A172 (cell line): ENCODE results near the gene CNNM1. TPM values are rescaled to one million over a fixed set of nuclear protein-coding genes. Genes with fewer than 3 reads are reported as not detected.

Experiments
- DNase-seq: peaks from one replicate; pipeline ENCODE4 v3.0.0-alpha.2; 2015; ENCODE audit warnings: low spot score
- total RNA-seq: library from RNA; depleted of rRNA; stranded (reverse); fragments of >200 nt; shearing (Covaris generic); gene quantifications from 2 replicates; pipeline ENCODE4 v1.2.3, GENCODE V29; 2014; rRNA removed

The CNNM1 gene
- total RNA-seq = not detected in 2 replicates

DNA sequence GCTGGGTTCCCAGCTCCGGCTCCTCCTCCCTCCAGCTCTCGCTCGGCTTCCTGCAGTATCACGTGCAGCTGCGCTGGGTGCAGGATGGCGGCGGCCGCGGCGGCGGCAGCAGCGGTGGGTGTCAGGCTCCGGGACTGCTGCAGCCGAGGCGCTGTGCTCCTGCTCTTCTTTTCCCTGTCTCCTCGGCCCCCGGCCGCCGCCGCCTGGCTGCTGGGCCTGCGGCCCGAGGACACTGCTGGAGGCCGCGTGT, at the start of gene CNNM1:
TSS of gene CNNM1 (plus strand) at position 53 of the 250 bp plus-strand sequence. CDS start at position 85, 32 bp downstream.
- DNase-seq = no peak

DNA sequence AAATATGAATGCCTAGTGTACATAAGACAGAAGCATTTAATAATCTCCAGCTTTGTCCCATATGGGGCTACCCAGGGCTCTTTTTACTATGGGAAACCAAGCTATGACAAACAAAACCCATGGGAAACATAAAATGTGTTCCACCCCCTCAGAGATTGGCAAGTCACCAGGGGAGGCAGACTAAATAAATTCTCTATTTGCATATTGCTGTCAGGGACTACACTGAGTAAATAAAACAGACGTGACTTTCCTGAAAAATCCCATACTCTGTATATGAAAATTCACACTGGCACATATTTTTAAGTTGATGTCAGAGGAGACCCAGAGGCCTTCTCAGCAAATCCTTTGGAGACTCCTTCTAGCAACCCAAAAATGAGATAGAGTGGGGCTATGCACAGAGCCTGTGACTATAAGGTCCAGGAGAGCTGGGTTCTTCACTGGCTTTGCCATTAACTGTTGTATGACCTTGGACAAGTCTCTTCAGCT, 49.5 kb upstream of the CNNM1 start:
- DNase-seq = no peak

- no peak for DNase-seq
Measured at GRCh38 chr10:99280472-99280871, 48.7 kb upstream of the CNNM1 start.

DNA sequence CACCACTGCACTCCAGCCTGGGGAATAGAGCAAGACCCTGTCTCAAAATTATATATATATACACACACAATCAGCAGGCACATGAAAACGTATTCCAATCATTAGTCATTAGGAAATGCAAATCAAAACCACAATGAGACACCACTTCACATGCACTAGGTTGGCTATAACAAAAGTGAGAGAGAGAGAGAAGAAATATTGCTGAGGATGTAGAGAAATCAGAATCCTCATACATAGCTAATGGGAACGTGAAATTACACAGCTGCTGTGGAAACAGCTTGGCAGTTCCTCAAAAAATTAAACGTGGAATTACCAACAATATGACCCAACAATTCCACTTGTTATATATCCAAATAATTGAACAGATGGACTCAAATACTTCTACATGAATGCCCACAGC, 43.3 kb upstream of the CNNM1 start:
- no peak for DNase-seq

DNA sequence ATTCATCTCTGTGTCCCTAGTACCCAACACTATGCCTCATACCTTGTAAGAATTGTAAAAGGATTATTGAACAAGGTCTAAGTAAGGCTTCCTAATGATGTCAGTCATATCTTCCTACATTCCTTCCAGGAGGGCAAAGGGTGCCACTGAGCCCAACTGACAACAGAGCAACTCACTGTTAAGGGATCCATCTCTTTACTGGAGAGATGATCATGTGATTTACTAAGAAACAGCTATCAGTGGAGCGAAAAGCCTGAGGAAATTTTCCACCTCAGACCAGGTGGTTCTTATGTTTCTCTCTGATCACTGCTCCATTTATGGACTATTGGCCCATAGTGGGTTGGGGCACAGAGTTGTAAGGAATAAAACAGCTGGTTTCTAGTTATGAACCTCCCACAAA, 38.9 kb upstream of the CNNM1 start:
- no peak for DNase-seq

- DNase-seq = no peak
Measured at GRCh38 chr10:99292159-99292558, 37.0 kb upstream of the CNNM1 start.

DNA sequence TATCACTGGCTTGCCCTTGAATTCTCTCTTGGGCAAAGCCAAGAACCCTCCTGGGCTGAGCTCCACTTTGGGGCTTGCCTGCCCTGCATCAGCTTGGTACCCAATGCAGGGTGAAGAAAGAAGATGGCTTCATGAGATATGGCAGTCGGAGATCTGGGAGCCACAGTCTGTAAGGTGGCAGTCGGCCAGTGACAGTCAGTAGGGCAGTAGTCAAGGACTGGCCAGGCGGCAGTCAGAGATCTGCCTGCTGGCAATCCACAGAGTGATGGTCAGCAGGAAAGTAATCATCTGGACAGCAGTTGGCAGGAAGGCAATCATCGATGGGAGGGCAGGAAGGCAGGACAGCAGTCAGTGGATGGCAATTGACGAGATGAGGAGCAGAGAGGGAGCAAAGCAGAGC, 32.6 kb upstream of the CNNM1 start:
- DNase-seq = no peak

DNA sequence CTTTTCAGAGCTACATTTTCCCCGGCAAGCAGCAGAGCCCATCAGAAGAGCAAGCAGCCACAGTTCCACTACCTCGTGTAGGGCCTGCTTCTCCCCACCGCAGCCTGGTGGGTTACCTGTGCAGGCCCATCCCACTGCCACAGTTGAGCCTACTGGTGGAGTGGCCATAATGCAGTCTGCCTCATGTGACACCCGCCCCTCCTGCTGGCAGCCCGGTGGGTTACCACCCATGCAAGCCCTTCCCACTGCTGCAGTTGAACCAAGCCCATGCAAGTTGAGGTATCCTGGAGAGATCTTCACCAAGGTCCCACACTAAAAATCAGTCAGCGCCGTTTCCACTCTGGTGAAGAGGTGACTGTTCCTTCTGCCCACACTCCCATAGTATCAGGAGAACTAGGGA, 32.1 kb upstream of the CNNM1 start:
- no peak for DNase-seq

DNA sequence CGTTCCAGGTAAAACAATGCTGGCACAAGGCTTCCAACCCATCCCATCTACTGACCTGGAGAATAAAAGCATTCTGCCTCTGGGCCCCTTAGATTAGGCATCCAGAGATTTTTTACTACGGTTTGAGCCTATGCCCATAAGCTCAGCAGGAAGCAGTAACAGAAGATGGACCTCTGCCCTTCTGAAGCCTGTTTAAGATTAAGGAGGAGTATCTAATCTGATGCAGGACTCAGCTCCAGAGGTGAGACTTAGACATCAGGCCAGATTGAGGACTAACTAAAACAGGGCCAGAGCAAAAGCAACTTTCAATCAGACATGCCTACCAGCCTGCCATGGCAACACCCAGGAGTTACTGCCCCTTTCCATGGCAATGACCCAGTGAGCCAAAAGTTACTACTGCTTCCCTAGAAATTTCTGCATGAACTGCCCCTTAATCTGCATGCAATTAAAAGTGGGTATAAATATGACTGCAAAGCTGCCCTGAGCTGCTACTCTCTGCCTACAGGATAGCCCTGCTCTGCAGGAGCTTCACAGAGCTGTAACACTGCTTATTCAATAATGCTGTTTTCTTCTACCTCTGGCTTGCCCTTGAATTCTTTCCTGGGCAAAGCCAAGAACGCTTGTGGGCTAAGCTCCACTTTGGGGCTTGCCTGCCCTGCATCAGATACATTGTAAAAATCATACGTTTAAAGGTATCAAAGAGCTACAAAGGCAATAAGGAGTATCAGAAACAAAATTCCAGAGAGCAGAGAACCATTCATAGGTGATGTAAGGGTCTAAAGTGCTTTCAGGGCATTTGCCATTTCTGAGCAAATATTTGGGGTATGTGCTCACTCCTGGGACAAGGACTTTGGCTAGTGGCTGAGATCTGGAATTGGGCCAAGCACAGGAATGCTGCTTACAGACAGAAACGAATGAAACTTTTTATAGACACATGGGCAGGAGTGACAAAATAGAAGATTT, 25.0 kb upstream of the CNNM1 start:
- DNase-seq = no peak

GRCh38 chr10:99304862-99305229, 24.3 kb upstream of the CNNM1 start:
- no peak for DNase-seq

DNA sequence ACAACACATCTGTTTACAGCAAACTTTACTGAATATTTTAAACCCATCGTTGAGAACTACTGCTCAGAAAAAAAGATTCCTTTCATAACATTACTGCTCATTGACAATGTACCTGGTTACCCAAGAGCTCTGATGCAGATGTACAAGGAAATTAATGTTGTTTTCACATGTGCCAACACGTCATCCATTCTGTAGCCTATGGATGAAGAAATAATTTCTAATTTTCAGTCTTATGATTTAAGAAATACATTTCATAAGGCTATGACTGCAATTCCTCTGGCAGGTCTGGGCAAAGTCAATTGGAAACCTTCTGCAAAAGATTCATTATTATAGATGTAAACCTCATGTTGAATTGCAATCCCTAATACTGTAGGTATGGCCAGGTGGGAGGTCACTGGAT, 16.7 kb upstream of the CNNM1 start:
- DNase-seq = no peak

GRCh38 chr10:99315853-99316252, 13.3 kb upstream of the CNNM1 start:
- DNase-seq = no peak

- no peak for DNase-seq
Measured at GRCh38 chr10:99316374-99316773, 12.8 kb upstream of the CNNM1 start.

- no peak for DNase-seq
Measured at GRCh38 chr10:99318048-99318447, 11.1 kb upstream of the CNNM1 start.

GRCh38 chr10:99318475-99318874, 10.7 kb upstream of the CNNM1 start:
- DNase-seq = no peak

GRCh38 chr10:99325281-99325680, 3.9 kb upstream of the CNNM1 start:
- no peak for DNase-seq

GRCh38 chr10:99326871-99327270, 2.3 kb upstream of the CNNM1 start:
- DNase-seq = no peak

GRCh38 chr10:99328579-99329303, 415 bp upstream of the CNNM1 start:
- no peak for DNase-seq

GRCh38 chr10:99329554-99330346, 594 bp downstream of the CNNM1 start:
- no peak for DNase-seq

- no peak for DNase-seq
Measured at GRCh38 chr10:99330347-99330924, 1.3 kb downstream of the CNNM1 start.

DNA sequence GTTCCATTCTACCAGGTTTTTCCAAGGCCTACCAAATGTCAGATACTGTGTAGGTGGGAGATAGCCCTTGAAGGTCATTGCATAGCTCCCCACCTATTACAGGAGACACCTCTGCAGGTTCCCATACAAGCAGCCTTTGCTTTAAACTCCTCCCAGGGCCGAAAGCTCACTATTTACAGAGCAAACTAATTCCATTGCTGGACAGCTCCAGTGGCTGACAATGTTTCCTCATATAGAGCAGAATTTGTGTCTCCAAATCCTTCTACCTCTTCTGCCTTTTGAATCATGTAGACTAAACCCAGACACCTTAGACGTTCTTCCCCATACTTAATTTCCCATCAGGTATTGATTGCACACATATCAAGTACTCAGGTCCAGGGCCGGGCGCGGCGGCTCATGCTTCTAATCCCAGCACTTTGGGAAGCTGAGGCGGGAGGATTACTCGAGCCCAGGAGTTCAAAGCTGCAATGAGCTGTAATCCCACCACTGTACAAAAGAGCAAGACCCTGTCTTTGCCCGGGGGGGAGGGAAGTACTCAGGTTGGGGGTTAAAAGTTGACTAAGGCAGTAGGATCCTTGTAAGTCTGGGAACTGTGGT, 2.1 kb downstream of the CNNM1 start:
- no peak for DNase-seq
